GM12872 (cell line): ENCODE measurements around the gene BARHL2.

Experiments used
- TF ChIP-seq, protein P1 (sequence below): IDR thresholded peaks from 3 replicates; pipeline ENCODE4 v1.5.1; 2011; ENCODE audit warnings: low read depth, mild to moderate bottlenecking, low read length, moderate library complexity; ENCODE audit not compliant: insufficient read depth

The BARHL2 gene

GRCh38 chr1:90707363-90707710, 9.8 kb downstream of the BARHL2 start:
- TF ChIP-seq, protein P1, sequence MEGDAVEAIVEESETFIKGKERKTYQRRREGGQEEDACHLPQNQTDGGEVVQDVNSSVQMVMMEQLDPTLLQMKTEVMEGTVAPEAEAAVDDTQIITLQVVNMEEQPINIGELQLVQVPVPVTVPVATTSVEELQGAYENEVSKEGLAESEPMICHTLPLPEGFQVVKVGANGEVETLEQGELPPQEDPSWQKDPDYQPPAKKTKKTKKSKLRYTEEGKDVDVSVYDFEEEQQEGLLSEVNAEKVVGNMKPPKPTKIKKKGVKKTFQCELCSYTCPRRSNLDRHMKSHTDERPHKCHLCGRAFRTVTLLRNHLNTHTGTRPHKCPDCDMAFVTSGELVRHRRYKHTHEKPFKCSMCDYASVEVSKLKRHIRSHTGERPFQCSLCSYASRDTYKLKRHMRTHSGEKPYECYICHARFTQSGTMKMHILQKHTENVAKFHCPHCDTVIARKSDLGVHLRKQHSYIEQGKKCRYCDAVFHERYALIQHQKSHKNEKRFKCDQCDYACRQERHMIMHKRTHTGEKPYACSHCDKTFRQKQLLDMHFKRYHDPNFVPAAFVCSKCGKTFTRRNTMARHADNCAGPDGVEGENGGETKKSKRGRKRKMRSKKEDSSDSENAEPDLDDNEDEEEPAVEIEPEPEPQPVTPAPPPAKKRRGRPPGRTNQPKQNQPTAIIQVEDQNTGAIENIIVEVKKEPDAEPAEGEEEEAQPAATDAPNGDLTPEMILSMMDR, result no peak

- TF ChIP-seq, protein P1, result no peak
These were observed 10.4 kb downstream of the BARHL2 start for GRCh38 chr1:90706437-90707362.

DNA sequence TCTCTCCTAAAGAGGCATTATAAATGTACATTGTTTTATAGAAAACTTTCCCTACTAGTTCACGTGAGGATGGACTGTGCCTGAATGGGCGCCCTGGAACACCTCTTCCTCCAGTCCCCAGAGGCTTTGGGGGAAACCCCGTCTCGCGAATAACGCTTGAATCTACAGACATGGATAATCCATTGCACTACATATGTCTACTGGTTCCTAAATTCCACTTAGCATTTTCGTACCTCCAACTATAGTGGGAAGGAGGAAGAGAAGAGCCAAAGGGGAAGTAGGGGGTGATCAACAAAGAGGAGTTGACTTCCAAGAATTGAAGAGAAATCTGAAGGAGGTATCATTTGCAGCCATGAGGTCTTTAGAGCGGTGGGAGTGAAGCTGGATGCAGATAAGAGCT, 11.1 kb downstream of the BARHL2 start:
- TF ChIP-seq, protein P1, result no peak

GRCh38 chr1:90704817-90705216, 12.3 kb downstream of the BARHL2 start:
- TF ChIP-seq, protein P1, result no peak

DNA sequence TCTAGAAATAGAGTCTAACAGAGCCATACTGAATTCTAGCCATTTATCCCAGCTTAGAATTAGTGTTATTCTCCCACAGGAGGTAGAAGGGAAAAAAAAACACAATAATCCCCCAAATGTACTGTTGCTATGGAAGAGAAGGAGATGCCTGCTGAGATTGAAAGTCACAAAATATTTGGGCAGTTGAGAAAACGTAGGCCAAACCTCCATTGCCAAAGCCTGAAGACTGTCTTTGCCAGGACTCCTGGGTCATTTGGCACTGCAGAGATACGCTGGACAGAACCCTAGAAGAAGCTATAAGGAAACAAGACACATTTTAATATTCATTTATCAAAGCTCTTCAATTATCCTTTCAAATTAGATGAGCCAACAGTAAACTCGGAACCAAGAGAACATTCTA, 22.3 kb downstream of the BARHL2 start:
- TF ChIP-seq, protein P1, result no peak

DNA sequence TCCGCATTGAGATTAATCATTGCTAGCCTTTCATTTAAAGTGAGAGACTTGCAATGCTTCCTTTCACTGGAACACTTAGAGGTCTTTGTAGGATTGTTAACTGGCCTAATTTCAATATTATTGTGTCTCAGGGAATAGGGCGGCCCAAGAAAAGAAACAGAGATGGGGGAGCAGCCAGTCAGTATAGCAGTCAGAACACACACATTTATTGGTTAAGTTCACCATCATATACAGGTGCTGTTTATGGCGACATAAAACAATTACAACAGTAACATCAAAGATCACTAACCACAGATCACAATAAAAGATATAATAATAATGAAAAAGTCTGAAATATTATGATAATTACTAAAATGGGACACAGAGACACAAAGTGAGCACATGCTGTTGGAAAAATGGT, 29.4 kb downstream of the BARHL2 start:
- TF ChIP-seq, protein P1, result no peak

DNA sequence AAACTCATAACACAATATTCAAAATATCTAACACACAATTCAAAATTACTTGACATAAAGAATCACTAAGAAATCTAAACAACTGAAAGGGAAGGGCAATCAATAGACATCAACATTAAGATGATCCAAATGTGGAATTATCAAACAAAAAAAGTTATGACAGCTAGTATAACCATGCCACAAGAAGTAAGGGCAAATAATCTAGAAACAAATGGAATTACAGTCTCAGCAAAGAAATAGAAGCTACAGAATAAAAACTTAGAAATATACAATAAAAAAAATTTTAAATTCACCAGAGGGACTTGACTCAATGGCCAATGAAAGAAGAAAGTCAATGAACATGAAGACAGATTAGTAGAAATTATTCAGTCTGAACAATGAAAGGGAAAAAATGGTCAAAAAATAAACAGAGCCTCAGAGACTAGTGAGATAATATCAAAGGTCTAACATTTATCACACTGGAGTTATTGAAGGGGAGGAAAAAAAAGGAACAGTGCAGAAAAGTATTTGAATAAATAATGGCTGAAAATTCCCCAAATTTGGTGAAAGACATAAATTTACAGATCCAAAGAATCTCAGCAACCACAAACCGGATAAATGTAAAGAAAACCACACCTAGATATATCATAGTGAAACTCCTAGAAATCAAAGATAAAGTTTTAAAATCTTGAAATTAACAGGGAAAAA, 41.8 kb downstream of the BARHL2 start:
- TF ChIP-seq, protein P1, result no peak
